H1 (cell line): ENCODE measurements around the gene UIMC1. TPM values are rescaled to one million over a fixed set of nuclear protein-coding genes. Genes with fewer than 3 reads are reported as not detected.

ENCODE experiments used
- BACH1 ChIP-seq: IDR thresholded peaks from 2 replicates; pipeline ENCODE4 v1.6.1; 2012; ENCODE audit warnings: low read length, improper control_type of control experiment
- BRCA1 ChIP-seq: IDR thresholded peaks from 2 replicates; pipeline ENCODE4 v1.6.1; 2012; ENCODE audit warnings: low read depth, low read length, improper control_type of control experiment
- GTF2F1 ChIP-seq: IDR thresholded peaks from 2 replicates; pipeline ENCODE4 v1.6.1; 2012; ENCODE audit warnings: low read depth, low read length, improper control_type of control experiment, borderline replicate concordance
- TCF12 ChIP-seq: IDR thresholded peaks from 2 replicates; pipeline ENCODE4 v1.6.1; 2011; ENCODE audit warnings: low read depth, mild to moderate bottlenecking, low read length
- polyA plus RNA-seq, 7 experiments: library from polyadenylated mRNA; depleted of rRNA in 3 of 7; stranded (reverse) in 5 of 7; unstranded in 2 of 7; fragments of >200 nt in 5 of 7; fragments of 200-250 nt in 2 of 7; gene quantifications; 1 replicate in 5 of 7; 2 replicates in 1 of 7; 4 replicates in 1 of 7; pipeline versions ENCODE4 v1.2.1 to v1.2.3, GENCODE V29; 2011 to 2013; ENCODE audit warnings: missing spikeins in 2 of 7, mixed read lengths in 2 of 7
- total RNA-seq: library from RNA; stranded (reverse); fragmentation: NEBNext Ultra II Directional; extraction: Animal tissue kit (Norgen Biotek cat#: 25700); gene quantifications from 2 replicates; pipeline ENCODE4 v1.2.1, GENCODE V29; 2021

Gene UIMC1
- total and polyA plus RNA-seq, 2 of the 8 experiments (the other 6 are each of a cell fraction or from before 2014, with no cell fraction given): 12.8 to 43.7 TPM

GRCh38 chr5:176889321-176890280, 117.0 kb downstream of the UIMC1 start (continued):
- TF ChIP-seq TCF12: no peak
- no peak for TF ChIP-seq GTF2F1
- TF ChIP-seq BACH1: no peak
- TF ChIP-seq BRCA1: no peak
